Measurements from ENCODE around the gene KCNK2. TPM values are rescaled to one million over a fixed set of nuclear protein-coding genes. Genes with fewer than 3 reads are reported as not detected.

Gene KCNK2
- total and polyA plus RNA-seq, 2 donors from 2014 or later: 1.4 TPM; not detected in 1

- Histone ChIP-seq H3K36me3 (ENCODE audit: control insufficient read depth in 2 of 3, insufficient read depth in 3 of 3, low read length in 3 of 3) (no peaks in the 10 kb centered on the region), H3K9me3 (ENCODE audit: control insufficient read depth in 2 of 3, insufficient read depth in 1 of 3, low read length in 3 of 3) (no peaks in the 10 kb centered on the region), H3K27me3 (ENCODE audit: control insufficient read depth, insufficient read depth, low read length) (no peaks in the 10 kb centered on the region), H3K9ac (ENCODE audit: low read length in 3 of 3) (no peak overlapping the region), H3K4me3 (ENCODE audit: low read length in 3 of 3) (no peak overlapping the region), H3K4me1 (ENCODE audit: control insufficient read depth in 2 of 3, insufficient read depth in 2 of 3, low read depth in 1 of 3, low read length in 3 of 3) (no peaks in the 10 kb centered on the region), H3K27ac (ENCODE audit: low read depth in 2 of 2, low read length in 2 of 2) (no peak overlapping the region)
- TF ChIP-seq CTCF (IDR thresholded peaks at IDR 0.05; ENCODE audit: borderline replicate concordance, extremely low read depth, insufficient read depth): no peak
- DNase-seq: no peak
- intact Hi-C loops (cut with DNase I): no loop called here
- no peak for FAIRE-seq
These were observed 13.0 kb downstream of the KCNK2 start for GRCh38 chr1:215095524-215095923.

GRCh38 chr1:215101511-215101910, 19.0 kb downstream of the KCNK2 start:
- DNase-seq (no peak), FAIRE-seq (no peak)
- no peaks in the 10 kb centered on the region for H3K9me3 ChIP-seq (ENCODE audit: control insufficient read depth in 2 of 3, insufficient read depth in 1 of 3, low read length in 3 of 3)
- no peak overlapping the region for H3K9ac ChIP-seq (ENCODE audit: low read length in 3 of 3)
- intact Hi-C loops (cut with DNase I): no loop called here
- H3K27ac ChIP-seq (ENCODE audit: low read depth in 2 of 2, low read length in 2 of 2): no peak overlapping the region
- no peak overlapping the region for H3K4me3 ChIP-seq (ENCODE audit: low read length in 3 of 3)
- H3K36me3 ChIP-seq (ENCODE audit: control insufficient read depth in 2 of 3, insufficient read depth in 3 of 3, low read length in 3 of 3): no peaks in the 10 kb centered on the region
- H3K27me3 ChIP-seq (ENCODE audit: control insufficient read depth, insufficient read depth, low read length): no peaks in the 10 kb centered on the region
- no peak for TF ChIP-seq CTCF (IDR thresholded peaks at IDR 0.05; ENCODE audit: borderline replicate concordance, extremely low read depth, insufficient read depth)
- no peaks in the 10 kb centered on the region for H3K4me1 ChIP-seq (ENCODE audit: control insufficient read depth in 2 of 3, insufficient read depth in 2 of 3, low read depth in 1 of 3, low read length in 3 of 3)

GRCh38 chr1:215104283-215104682, 21.7 kb downstream of the KCNK2 start:
- H3K36me3 ChIP-seq (ENCODE audit: control insufficient read depth in 2 of 3, insufficient read depth in 3 of 3, low read length in 3 of 3): no peaks in the 10 kb centered on the region
- H3K9me3 ChIP-seq (ENCODE audit: control insufficient read depth in 2 of 3, insufficient read depth in 1 of 3, low read length in 3 of 3): no peaks in the 10 kb centered on the region
- H3K4me3 ChIP-seq (ENCODE audit: low read length in 3 of 3): no peak overlapping the region
- no peaks in the 10 kb centered on the region for H3K27me3 ChIP-seq (ENCODE audit: control insufficient read depth, insufficient read depth, low read length)
- no peak overlapping the region for H3K27ac ChIP-seq (ENCODE audit: low read depth in 2 of 2, low read length in 2 of 2)
- H3K9ac ChIP-seq (ENCODE audit: low read length in 3 of 3): no peak overlapping the region
- no peak for DNase-seq
- no peaks in the 10 kb centered on the region for H3K4me1 ChIP-seq (ENCODE audit: control insufficient read depth in 2 of 3, insufficient read depth in 2 of 3, low read depth in 1 of 3, low read length in 3 of 3)
- intact Hi-C loops (cut with DNase I): no loop called here
- no peak for TF ChIP-seq CTCF (IDR thresholded peaks at IDR 0.05; ENCODE audit: borderline replicate concordance, extremely low read depth, insufficient read depth)
- no peak for FAIRE-seq

GRCh38 chr1:215106067-215106466, 23.5 kb downstream of the KCNK2 start:
- Histone ChIP-seq H3K27me3 (ENCODE audit: control insufficient read depth, insufficient read depth, low read length) (no peaks in the 10 kb centered on the region), H3K9me3 (ENCODE audit: control insufficient read depth in 2 of 3, insufficient read depth in 1 of 3, low read length in 3 of 3) (no peaks in the 10 kb centered on the region), H3K27ac (ENCODE audit: low read depth in 2 of 2, low read length in 2 of 2) (no peak overlapping the region), H3K36me3 (ENCODE audit: control insufficient read depth in 2 of 3, insufficient read depth in 3 of 3, low read length in 3 of 3) (no peaks in the 10 kb centered on the region), H3K4me1 (ENCODE audit: control insufficient read depth in 2 of 3, insufficient read depth in 2 of 3, low read depth in 1 of 3, low read length in 3 of 3) (no peaks in the 10 kb centered on the region), H3K9ac (ENCODE audit: low read length in 3 of 3) (no peak overlapping the region), H3K4me3 (ENCODE audit: low read length in 3 of 3) (no peak overlapping the region)
- intact Hi-C loops (cut with DNase I): no loop called here
- DNase-seq: no peak
- TF ChIP-seq CTCF (IDR thresholded peaks at IDR 0.05; ENCODE audit: borderline replicate concordance, extremely low read depth, insufficient read depth): no peak
- no peak for FAIRE-seq

Data from kidney (tissue), 14 donors.